Kidney (tissue), 14 donors: ENCODE data around the gene EAF1. TPM values are rescaled to one million over a fixed set of nuclear protein-coding genes. Genes with fewer than 3 reads are reported as not detected.
A peak's percentile ranks its signal among the peaks of the same experiment; 100 is the strongest.
"Not testable (repeated sequence)": the region's sequence is repeated elsewhere in the genome, so short reads cannot be mapped to it uniquely, and the experiment has no call there.

Source experiments
- DNase-seq, 5 donors: peaks; one replicate each; pipeline ENCODE4 v3.0.0-alpha.2; 2013 to 2020
- FAIRE-seq: peaks from 2 replicates; lab custom pipeline; 2012; peaks lifted over from hg19 to GRCh38; lab: Jason Lieb, UNC
- H3K27ac ChIP-seq, 2 donors: one replicate each; pipeline ENCODE4 v1.7.0; 2013; ENCODE audit warnings: low read depth in 2 of 2, low read length in 2 of 2, inconsistent platforms in 1 of 2
- H3K27me3 ChIP-seq: one replicate; pipeline ENCODE4 v1.7.1; 2013; ENCODE audit warnings: low read length, inconsistent platforms; ENCODE audit not compliant: control insufficient read depth, insufficient read depth
- H3K36me3 ChIP-seq, 3 donors: one replicate each; pipeline versions ENCODE4 v1.7.0 to v1.7.1; 2013; ENCODE audit warnings: low read length in 3 of 3, control low read depth in 1 of 3, inconsistent platforms in 1 of 3; ENCODE audit not compliant: insufficient read depth in 3 of 3, control insufficient read depth in 2 of 3
- H3K4me1 ChIP-seq, 3 donors: one replicate each; pipeline versions ENCODE4 v1.7.0 to v1.7.1; 2013; ENCODE audit warnings: low read length in 3 of 3, inconsistent platforms in 1 of 3, low read depth in 1 of 3; ENCODE audit not compliant: control insufficient read depth in 2 of 3, insufficient read depth in 2 of 3
- H3K4me3 ChIP-seq, 3 donors: one replicate each; pipeline versions ENCODE4 v1.7.0 to v1.8.1; 2013; ENCODE audit warnings: low read length in 3 of 3, control low read depth in 1 of 3, inconsistent platforms in 1 of 3
- H3K9ac ChIP-seq, 3 donors: one replicate each; pipeline versions ENCODE4 v1.7.0 to v1.7.1; 2013; ENCODE audit warnings: low read length in 3 of 3, control low read depth in 1 of 3, inconsistent platforms in 1 of 3
- H3K9me3 ChIP-seq, 3 donors: one replicate each; pipeline versions ENCODE4 v1.7.0 to v1.7.1; 2013; ENCODE audit warnings: low read length in 3 of 3, control low read depth in 1 of 3, inconsistent platforms in 1 of 3; ENCODE audit not compliant: control insufficient read depth in 2 of 3, insufficient read depth in 1 of 3
- intact Hi-C: fragments of 100-400 bp; cut with DNase I; formaldehyde crosslinking; loops from one replicate; pipeline ENCODE4 v1.11.1; 2022
- polyA plus RNA-seq: library from polyadenylated mRNA; stranded (reverse); fragments of 350-450 nt; fragmentation: Illumina TruSeq; extraction: RNeasy Lipid Tissue Mini Kit (QIAGEN cat#74804); gene quantifications from one replicate; pipeline ENCODE4 v1.2.3, GENCODE V29; 2014; ENCODE audit warnings: low read depth, low replicate concordance; ENCODE audit not compliant: insufficient read depth
- total RNA-seq: library from RNA; stranded (reverse); fragmentation: NEBNext Ultra II Directional; extraction: Animal tissue kit (Norgen Biotek cat#: 25700); gene quantifications from one replicate; pipeline ENCODE4 v1.2.1, GENCODE V29; 2021
- TF ChIP-seq, protein P1 (sequence below): IDR thresholded peaks from 3 replicates; pipeline ENCODE4 v1.5.1; 2012; ENCODE audit warnings: mild to moderate bottlenecking, moderate library complexity, borderline replicate concordance; ENCODE audit not compliant: insufficient read depth; ENCODE audit errors: extremely low read depth
- donor health status: control.
- donor health status: control.
- donor health status: control.
- donor health status: control.
- donor health status: control.
- donor health status: DM: yes; HTN: yes; CAD: no.
- donor health status: Normal renal cell carcinoma (clear cell type).

EAF1 gene
- total and polyA plus RNA-seq, 2 donors from 2014 or later, result 8.3 to 16.1 TPM

DNA sequence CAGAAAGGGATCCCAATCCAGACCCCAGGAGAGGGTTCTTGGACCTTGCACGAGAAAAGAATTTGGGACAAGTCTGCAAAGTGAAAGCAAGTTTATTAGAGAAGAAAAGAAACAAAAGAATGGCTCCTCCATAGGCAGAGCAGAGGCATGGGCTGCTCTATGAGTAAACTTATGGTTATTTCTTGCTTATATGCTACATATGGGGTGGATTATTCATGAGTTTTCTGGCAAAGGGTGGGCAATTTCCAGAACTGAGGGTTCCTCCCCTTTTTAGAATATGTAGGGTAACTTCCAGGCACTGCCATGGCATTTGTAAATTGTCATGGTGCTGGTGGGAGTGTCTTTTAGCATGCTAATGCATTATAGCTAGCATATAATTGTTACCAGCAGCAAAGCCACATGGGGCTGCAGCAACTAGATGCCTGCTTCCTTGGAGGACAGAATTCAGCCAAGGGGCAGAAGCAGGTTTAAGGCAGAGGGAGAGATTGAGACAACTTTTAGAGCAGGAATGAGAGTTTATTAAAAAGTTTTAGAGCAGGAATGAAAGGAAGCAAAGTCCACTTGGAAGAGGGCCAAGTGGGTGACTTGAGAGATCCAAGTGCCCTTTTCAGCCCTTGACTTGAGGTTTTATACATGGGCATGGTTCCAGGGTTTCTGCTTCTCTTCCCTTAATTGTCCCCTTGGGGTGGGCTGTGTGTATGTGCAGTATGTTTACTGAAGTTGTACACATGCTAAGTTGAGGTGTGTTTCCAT lies 41.3 kb upstream of the EAF1 start:
- TF ChIP-seq, protein P1, sequence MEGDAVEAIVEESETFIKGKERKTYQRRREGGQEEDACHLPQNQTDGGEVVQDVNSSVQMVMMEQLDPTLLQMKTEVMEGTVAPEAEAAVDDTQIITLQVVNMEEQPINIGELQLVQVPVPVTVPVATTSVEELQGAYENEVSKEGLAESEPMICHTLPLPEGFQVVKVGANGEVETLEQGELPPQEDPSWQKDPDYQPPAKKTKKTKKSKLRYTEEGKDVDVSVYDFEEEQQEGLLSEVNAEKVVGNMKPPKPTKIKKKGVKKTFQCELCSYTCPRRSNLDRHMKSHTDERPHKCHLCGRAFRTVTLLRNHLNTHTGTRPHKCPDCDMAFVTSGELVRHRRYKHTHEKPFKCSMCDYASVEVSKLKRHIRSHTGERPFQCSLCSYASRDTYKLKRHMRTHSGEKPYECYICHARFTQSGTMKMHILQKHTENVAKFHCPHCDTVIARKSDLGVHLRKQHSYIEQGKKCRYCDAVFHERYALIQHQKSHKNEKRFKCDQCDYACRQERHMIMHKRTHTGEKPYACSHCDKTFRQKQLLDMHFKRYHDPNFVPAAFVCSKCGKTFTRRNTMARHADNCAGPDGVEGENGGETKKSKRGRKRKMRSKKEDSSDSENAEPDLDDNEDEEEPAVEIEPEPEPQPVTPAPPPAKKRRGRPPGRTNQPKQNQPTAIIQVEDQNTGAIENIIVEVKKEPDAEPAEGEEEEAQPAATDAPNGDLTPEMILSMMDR, result no peak
- Histone ChIP-seq H3K4me3 (no peak overlapping the region), H3K27me3 (no peaks in the 10 kb centered on the region), H3K9ac (no peak overlapping the region), H3K36me3 (no peaks in the 10 kb centered on the region), H3K27ac (peak overlapping the region in 1 of 2 donors; percentile 39), H3K9me3 (peaks cover 0 to 7% (median 0%) of the 10 kb centered on the region in 3 donors), H3K4me1 (no peaks in the 10 kb centered on the region)
- intact Hi-C loops, result no loop called here
- FAIRE-seq (no peak), DNase-seq (no peak)

GRCh38 chr3:15386654-15386955 lies 40.8 kb upstream of the EAF1 start:
- H3K36me3 ChIP-seq, H3K4me3 ChIP-seq, H3K9ac ChIP-seq, DNase-seq, H3K4me1 ChIP-seq, H3K9me3 ChIP-seq, intact Hi-C loops, FAIRE-seq, H3K27me3 ChIP-seq: not testable (repeated sequence)
- peak overlapping the region in 1 of 2 donors; percentile 39 for H3K27ac ChIP-seq

DNA sequence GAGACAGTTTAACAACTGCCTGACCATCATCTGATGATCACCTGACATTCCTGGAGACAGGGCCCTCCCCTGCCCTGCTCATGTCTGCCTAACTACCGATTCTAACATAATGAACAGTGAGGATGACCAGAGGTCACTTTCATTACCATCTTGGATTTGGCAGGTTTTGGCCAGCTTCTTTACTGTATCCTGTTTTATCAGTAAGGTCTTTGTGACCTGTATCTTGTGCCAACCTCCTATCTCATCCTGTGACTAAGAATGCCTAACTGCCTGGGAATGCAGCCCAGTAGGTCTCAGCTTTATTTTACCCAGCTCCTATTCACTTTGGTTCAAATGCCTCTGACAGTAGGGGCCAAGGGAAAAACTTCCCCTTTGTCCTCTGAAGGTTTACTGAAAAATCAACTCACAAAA lies 40.2 kb upstream of the EAF1 start:
- H3K9me3 ChIP-seq, result peaks cover 0 to 7% (median 0%) of the 10 kb centered on the region in 3 donors
- no peaks in the 10 kb centered on the region for H3K36me3 ChIP-seq
- H3K27ac ChIP-seq, result no peak overlapping the region
- H3K4me3 ChIP-seq, result no peak overlapping the region
- H3K9ac ChIP-seq, result no peak overlapping the region
- intact Hi-C loops, result no loop called here
- H3K27me3 ChIP-seq, result no peaks in the 10 kb centered on the region
- FAIRE-seq, result no peak
- no peaks in the 10 kb centered on the region for H3K4me1 ChIP-seq
- DNase-seq, result no peak
- TF ChIP-seq, protein P1, result no peak

- Histone ChIP-seq H3K36me3 (no peaks in the 10 kb centered on the region), H3K9me3 (peaks cover 0 to 7% (median 0%) of the 10 kb centered on the region in 3 donors), H3K9ac (no peak overlapping the region), H3K4me3 (no peak overlapping the region), H3K4me1 (no peaks in the 10 kb centered on the region), H3K27ac (no peak overlapping the region), H3K27me3 (no peaks in the 10 kb centered on the region)
- TF ChIP-seq, protein P1, result no peak
- no peak for FAIRE-seq
- no peak for DNase-seq
- intact Hi-C loops, result no loop called here
These were observed 39.7 kb upstream of the EAF1 start for GRCh38 chr3:15387735-15388134.

DNA sequence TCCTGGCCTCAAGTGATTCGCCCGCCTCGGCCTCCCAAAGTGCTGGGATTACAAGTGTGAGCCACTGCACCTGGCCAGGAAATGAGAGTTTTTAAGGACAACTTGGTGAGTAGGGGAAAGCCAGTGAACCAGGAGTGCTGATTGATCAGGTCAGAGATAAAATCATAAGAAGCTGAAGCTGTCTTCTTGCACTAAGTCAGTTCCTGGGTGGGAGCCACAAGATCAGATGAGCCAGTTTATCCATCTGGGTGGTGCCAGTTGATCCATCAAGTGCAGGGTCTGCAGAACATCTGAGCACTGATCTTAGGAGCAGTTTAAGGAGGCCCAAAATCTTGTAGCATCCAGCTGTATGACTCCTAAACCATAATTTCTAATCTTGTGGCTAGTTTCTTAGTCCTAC lies 39.1 kb upstream of the EAF1 start:
- H3K4me1 ChIP-seq, FAIRE-seq, H3K4me3 ChIP-seq, intact Hi-C loops, H3K36me3 ChIP-seq, DNase-seq, H3K9ac ChIP-seq, H3K27ac ChIP-seq, H3K27me3 ChIP-seq, H3K9me3 ChIP-seq: not testable (repeated sequence)
